Gastrocnemius medialis (tissue), 4 donors: ENCODE measurements around the gene NPHS1. TPM values are rescaled to one million over a fixed set of nuclear protein-coding genes. Genes with fewer than 3 reads are reported as not detected.

ENCODE experiments used
- ATAC-seq, 2 donors: fragments of 150-250 bp; one replicate each; pipeline ENCODE4 v1.9.1; 2016
- DNase-seq, 2 donors: peaks; one replicate each; pipeline ENCODE4 v3.0.0-alpha.2; 2019
- H3K27ac ChIP-seq, 4 donors: fragments of 200-600 bp; sonication (generic); 1 replicate in 1 of 4; 2 replicates in 3 of 4; pipeline ENCODE4 v1.5.1; 2016 to 2018; ENCODE audit warnings: mild to moderate bottlenecking in 2 of 4, moderate library complexity in 1 of 4
- H3K27me3 ChIP-seq, 3 donors: fragments of 200-600 bp; sonication (generic) in 2 of 3; 1 replicate in 1 of 3; 2 replicates in 2 of 3; pipeline versions ENCODE4 v1.5.1 to v1.6.0; 2016 to 2019; ENCODE audit warnings: mild to moderate bottlenecking in 1 of 3, moderate library complexity in 1 of 3
- H3K36me3 ChIP-seq, 2 donors: fragments of 200-600 bp; sonication (generic) in 1 of 2; one replicate each; pipeline ENCODE4 v1.5.1; 2017 to 2018
- H3K4me1 ChIP-seq, 2 donors: fragments of 200-600 bp; sonication (generic) in 1 of 2; one replicate each; pipeline ENCODE4 v1.5.1; 2016 to 2017; ENCODE audit warnings: mild to moderate bottlenecking in 2 of 2
- H3K4me3 ChIP-seq, 4 donors: fragments of 200-600 bp; sonication (generic) in 3 of 4; 1 replicate in 1 of 4; 2 replicates in 3 of 4; pipeline ENCODE4 v1.5.1; 2016 to 2019; ENCODE audit warnings: mild to moderate bottlenecking in 2 of 4
- H3K9me3 ChIP-seq, 3 donors: fragments of 200-600 bp; sonication (generic) in 2 of 3; 1 replicate in 1 of 3; 2 replicates in 2 of 3; pipeline ENCODE4 v1.5.1; 2016 to 2019
- CTCF ChIP-seq, 5 experiments: fragments of 450-650 bp in 3 of 5; fragments of 200-600 bp in 2 of 5; sonication (generic) in 2 of 5; IDR thresholded peaks in 4 of 5; conservative IDR thresholded peaks in 1 of 5; 1 replicate in 4 of 5; 2 replicates in 1 of 5; pipeline ENCODE4 v1.5.1; 2016 to 2019; ENCODE audit warnings: antibody characterized with exemption in 5 of 5, mild to moderate bottlenecking in 3 of 5, moderate library complexity in 3 of 5
- POLR2A ChIP-seq, 2 donors: fragments of 450-650 bp; IDR thresholded peaks; one replicate each; pipeline ENCODE4 v1.6.1; 2017; ENCODE audit warnings: antibody characterized with exemption in 2 of 2, mild to moderate bottlenecking in 2 of 2, moderate library complexity in 2 of 2
- in situ Hi-C, 4 donors: fragments of 200-750 bp; cut with MboI; loops; one replicate each; pipeline versions ENCODE4 v1.15.0 to v1.8.0; 2017; ENCODE audit warnings: low sequenced_read_pairs in 4 of 4
- intact Hi-C: fragments of 100-400 bp; cut with DNase I; formaldehyde crosslinking; loops from one replicate; pipeline ENCODE4 v1.15.1; 2023; ENCODE audit warnings: low total_unique reads
- total RNA-seq, 4 donors: library from RNA; depleted of rRNA; stranded (reverse); fragments of >200 nt; gene quantifications; one replicate each; pipeline versions ENCODE4 v1.1.0 to v1.2.3, GENCODE V29; 2016

The NPHS1 gene
- total RNA-seq, 4 donors from 2014 or later = not detected

DNA sequence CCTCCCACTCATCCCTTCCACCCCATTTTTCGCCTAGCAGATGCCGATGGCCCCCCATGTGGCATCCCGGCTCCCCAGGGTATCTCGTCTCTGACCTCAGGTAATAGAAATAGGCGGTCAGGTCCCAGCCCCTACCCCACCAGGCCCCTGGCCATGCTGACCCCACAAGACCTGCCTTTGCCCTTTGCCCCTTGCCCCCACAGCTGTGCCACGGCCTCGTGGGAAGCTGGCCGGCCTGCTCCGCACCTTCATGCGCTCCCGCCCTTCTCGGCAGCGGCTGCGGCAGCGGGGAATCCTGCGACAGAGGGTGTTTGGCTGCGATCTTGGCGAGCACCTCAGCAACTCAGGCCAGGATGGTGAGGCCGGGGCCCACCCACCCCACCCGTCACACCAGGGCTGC lies 71.6 kb downstream of the NPHS1 start:
- intact Hi-C loops = no loop called here
- Histone ChIP-seq H3K36me3 (peaks cover 0 to 17% of the 10 kb centered on the region in 2 donors), H3K27me3 (no peaks in the 10 kb centered on the region), H3K27ac (no peak overlapping the region), H3K4me3 (no peak overlapping the region), H3K9me3 (no peaks in the 10 kb centered on the region), H3K4me1 (peaks cover 0 to 4% of the 10 kb centered on the region in 2 donors)
- ATAC-seq = no peak
- in situ Hi-C loops = no loop called here
- DNase-seq = no peak
- TF ChIP-seq CTCF (IDR thresholded peaks at IDR 0.05 in 4 of 5, conservative IDR thresholded peaks at IDR 0.05 in 1 of 5) (no peak), POLR2A (IDR thresholded peaks at IDR 0.05) (no peak)

DNA sequence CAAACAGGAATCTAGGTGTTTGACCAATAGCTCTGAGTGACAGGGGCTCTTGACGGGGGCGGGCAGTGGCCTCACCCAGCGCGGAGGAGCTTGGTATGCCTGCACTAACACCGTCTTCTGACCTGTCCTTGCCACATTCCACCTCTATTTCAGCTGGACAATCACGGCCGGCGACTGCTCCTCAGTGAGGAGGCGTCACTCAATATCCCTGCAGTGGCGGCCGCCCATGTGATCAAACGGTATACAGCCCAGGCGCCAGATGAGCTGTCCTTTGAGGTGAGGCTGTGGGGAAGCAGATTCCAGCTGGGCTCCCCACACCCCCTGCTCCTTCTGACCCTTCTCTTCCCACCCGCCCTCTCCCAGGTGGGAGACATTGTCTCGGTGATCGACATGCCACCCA lies 72.2 kb downstream of the NPHS1 start:
- intact Hi-C loops = no loop called here
- TF ChIP-seq CTCF (IDR thresholded peaks at IDR 0.05 in 4 of 5, conservative IDR thresholded peaks at IDR 0.05 in 1 of 5) = no peak
- no peak for TF ChIP-seq POLR2A (IDR thresholded peaks at IDR 0.05)
- ATAC-seq = no peak
- Histone ChIP-seq H3K9me3 (no peaks in the 10 kb centered on the region), H3K36me3 (peaks cover 0 to 17% of the 10 kb centered on the region in 2 donors), H3K27ac (no peak overlapping the region), H3K27me3 (no peaks in the 10 kb centered on the region), H3K4me1 (peaks cover 0 to 4% of the 10 kb centered on the region in 2 donors), H3K4me3 (no peak overlapping the region)
- in situ Hi-C loops = no loop called here
- DNase-seq = no peak

DNA sequence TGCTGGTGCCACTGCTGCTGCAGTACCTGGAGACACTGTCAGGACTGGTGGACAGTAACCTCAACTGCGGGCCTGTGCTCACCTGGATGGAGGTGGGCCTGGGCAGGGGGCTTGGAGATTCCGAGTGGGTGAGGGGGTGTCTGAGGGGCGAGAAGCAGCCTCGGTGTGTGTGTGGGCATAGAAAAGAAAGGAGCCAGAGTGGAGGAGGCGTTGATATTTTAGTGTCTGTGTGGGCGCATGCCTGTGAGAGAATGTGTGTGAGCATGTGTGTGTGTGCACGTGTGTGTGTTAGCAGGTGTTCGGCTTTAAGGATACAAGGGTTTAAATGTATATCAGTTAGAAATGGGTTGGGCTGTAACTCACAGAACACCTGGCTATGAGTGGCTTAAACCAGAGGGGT lies 73.3 kb downstream of the NPHS1 start:
- no peak for ATAC-seq
- no peak overlapping the region for H3K4me3 ChIP-seq
- no peak for DNase-seq
- no peak overlapping the region for H3K27ac ChIP-seq
- peaks cover 0 to 17% of the 10 kb centered on the region in 2 donors for H3K36me3 ChIP-seq
- no peaks in the 10 kb centered on the region for H3K27me3 ChIP-seq
- intact Hi-C loops = loop anchor here (5.0 to 10.0 kb wide), 2 partner anchors 67 to 216 kb away; partner anchors contain the start of gene SDHAF1
- TF ChIP-seq CTCF (IDR thresholded peaks at IDR 0.05 in 4 of 5, conservative IDR thresholded peaks at IDR 0.05 in 1 of 5) = no peak
- no peak for TF ChIP-seq POLR2A (IDR thresholded peaks at IDR 0.05)
- peaks cover 4 to 5% of the 10 kb centered on the region in 2 donors for H3K4me1 ChIP-seq
- in situ Hi-C loops = no loop called here
- no peaks in the 10 kb centered on the region for H3K9me3 ChIP-seq

- no peak for DNase-seq
- Histone ChIP-seq H3K27me3 (no peaks in the 10 kb centered on the region), H3K36me3 (peaks cover 0 to 17% of the 10 kb centered on the region in 2 donors), H3K4me1 (peaks cover 4 to 5% of the 10 kb centered on the region in 2 donors), H3K9me3 (no peaks in the 10 kb centered on the region), H3K4me3 (no peak overlapping the region), H3K27ac (no peak overlapping the region)
- TF ChIP-seq CTCF (IDR thresholded peaks at IDR 0.05 in 4 of 5, conservative IDR thresholded peaks at IDR 0.05 in 1 of 5) = no peak
- no peak for TF ChIP-seq POLR2A (IDR thresholded peaks at IDR 0.05)
- intact Hi-C loops = loop anchor here (5.0 to 10.0 kb wide), 2 partner anchors 66 to 217 kb away; partner anchors contain the start of gene SDHAF1
- ATAC-seq = no peak
- in situ Hi-C loops = no loop called here
These were observed 74.3 kb downstream of the NPHS1 start for GRCh38 chr19:35777961-35778360.
